ENCODE results near the gene CCDC6.

GRCh38 chr10:59804220-59804619 is 102.1 kb downstream of the CCDC6 start:
- TF ChIP-seq ZNF274 (IDR thresholded peaks at IDR 0.05; ENCODE audit: borderline replicate concordance, extremely low read depth, low read length) (no peak), CTCF (IDR thresholded peaks at IDR 0.05; ENCODE audit: control extremely low read depth in 1 of 3, insufficient read depth in 1 of 3, low read depth in 1 of 3, low read length in 3 of 3) (no peak)

Data from H1 (cell line).